Mucosa of descending colon (tissue), 3 donors: ENCODE data around the gene CTSA. TPM values are rescaled to one million over a fixed set of nuclear protein-coding genes. Genes with fewer than 3 reads are reported as not detected.
"Not testable (repeated sequence)": the region's sequence is repeated elsewhere in the genome, so short reads cannot be mapped to it uniquely, and the experiment has no call there.

Source experiments
- ATAC-seq: fragments of 200-7000 bp; cut with Tn5 transposase; one replicate; pipeline ENCODE4 v1.9.1; 2020; ENCODE audit warnings: mild to moderate bottlenecking, moderate library complexity
- DNase-seq, 3 donors: peaks; one replicate each; pipeline ENCODE4 v3.0.0-alpha.2; 2020
- H3K36me3 ChIP-seq: fragments of 200-600 bp; one replicate; pipeline ENCODE4 v1.8.0; 2021; ENCODE audit warnings: low read depth, mild to moderate bottlenecking
- H3K4me1 ChIP-seq: fragments of 200-600 bp; one replicate; pipeline ENCODE4 v1.8.0; 2021; ENCODE audit warnings: low read depth, mild to moderate bottlenecking
- H3K4me3 ChIP-seq: fragments of 200-600 bp; one replicate; pipeline ENCODE4 v1.8.0; 2021; ENCODE audit warnings: mild to moderate bottlenecking
- H3K9me3 ChIP-seq: fragments of 200-600 bp; one replicate; pipeline ENCODE4 v1.8.0; 2021; ENCODE audit warnings: mild to moderate bottlenecking
- intact Hi-C, 2 donors: fragments of 100-400 bp; cut with DNase I in 1 of 2; cut with micrococcal nuclease in 1 of 2; formaldehyde crosslinking; loops; one replicate each; pipeline versions ENCODE4 v1.11.0 to v1.11.1; 2022; cut with DNase I, micrococcal nuclease
- total RNA-seq, 3 donors: library from RNA; stranded (reverse); fragmentation: NEBNext Ultra II Directional in 2 of 3; extraction: Animal tissue kit (Norgen Biotek cat#: 25700) in 2 of 3; gene quantifications; one replicate each; pipeline versions ENCODE4 v1.2.1 to v1.2.4, GENCODE V29; 2021 to 2023
- TF ChIP-seq, protein P1 (sequence below): fragments of 200-600 bp; IDR thresholded peaks from one replicate; pipeline ENCODE4 v1.8.0; 2022; ENCODE audit warnings: antibody characterized with exemption, mild to moderate bottlenecking
- donor health status: DM: no; HTN: no; CAD: no; lungs with moderate emphysema.
- donor health status: DM: no; HTN: no; CAD: no.
- donor health status: DM: no; HTN: yes; CAD: no.

CTSA gene
- total RNA-seq, 3 donors from 2014 or later = 292 to 542 (median 436) TPM

DNA sequence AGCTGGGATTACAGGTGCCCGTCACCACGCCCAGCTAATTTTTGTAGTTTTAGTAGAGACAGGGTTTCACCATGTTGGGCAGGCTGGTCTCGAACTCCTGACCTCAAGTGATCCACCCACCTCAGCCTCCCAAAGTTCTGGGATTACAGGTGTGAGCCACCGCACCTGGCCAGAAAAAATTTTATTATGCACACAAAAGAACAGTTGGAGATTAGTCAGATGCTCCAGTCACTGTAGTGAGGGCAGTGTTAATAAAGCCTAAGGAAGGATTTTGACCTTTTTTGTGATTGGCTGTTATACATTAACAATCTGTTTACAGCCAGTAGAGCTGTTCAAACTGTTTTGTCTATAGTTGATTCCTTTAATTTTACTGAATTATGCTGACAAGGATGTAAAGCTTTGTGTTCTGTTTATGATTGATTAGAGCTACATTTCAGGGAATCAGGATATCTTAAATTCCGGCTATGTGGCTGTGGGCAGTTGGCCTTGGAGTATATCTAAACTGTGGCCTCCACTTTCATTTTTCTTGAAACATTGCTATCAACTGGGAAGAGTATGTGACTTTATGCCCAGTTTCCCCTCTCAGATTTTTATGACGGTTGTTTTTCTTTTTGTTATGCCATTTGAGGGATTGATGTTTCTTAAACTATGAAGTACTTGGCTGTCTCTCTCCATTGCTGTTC lies 23.9 kb upstream of the CTSA start:
- DNase-seq (no peak), ATAC-seq (peak; percentile 89)
- TF ChIP-seq, protein P1, sequence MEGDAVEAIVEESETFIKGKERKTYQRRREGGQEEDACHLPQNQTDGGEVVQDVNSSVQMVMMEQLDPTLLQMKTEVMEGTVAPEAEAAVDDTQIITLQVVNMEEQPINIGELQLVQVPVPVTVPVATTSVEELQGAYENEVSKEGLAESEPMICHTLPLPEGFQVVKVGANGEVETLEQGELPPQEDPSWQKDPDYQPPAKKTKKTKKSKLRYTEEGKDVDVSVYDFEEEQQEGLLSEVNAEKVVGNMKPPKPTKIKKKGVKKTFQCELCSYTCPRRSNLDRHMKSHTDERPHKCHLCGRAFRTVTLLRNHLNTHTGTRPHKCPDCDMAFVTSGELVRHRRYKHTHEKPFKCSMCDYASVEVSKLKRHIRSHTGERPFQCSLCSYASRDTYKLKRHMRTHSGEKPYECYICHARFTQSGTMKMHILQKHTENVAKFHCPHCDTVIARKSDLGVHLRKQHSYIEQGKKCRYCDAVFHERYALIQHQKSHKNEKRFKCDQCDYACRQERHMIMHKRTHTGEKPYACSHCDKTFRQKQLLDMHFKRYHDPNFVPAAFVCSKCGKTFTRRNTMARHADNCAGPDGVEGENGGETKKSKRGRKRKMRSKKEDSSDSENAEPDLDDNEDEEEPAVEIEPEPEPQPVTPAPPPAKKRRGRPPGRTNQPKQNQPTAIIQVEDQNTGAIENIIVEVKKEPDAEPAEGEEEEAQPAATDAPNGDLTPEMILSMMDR = no peak
- no peaks in the 10 kb centered on the region for H3K36me3 ChIP-seq
- H3K9me3 ChIP-seq = no peaks in the 10 kb centered on the region
- H3K4me1 ChIP-seq = peaks cover 14% of the 10 kb centered on the region
- intact Hi-C loops = no loop called here
- H3K4me3 ChIP-seq = no peak overlapping the region

DNA sequence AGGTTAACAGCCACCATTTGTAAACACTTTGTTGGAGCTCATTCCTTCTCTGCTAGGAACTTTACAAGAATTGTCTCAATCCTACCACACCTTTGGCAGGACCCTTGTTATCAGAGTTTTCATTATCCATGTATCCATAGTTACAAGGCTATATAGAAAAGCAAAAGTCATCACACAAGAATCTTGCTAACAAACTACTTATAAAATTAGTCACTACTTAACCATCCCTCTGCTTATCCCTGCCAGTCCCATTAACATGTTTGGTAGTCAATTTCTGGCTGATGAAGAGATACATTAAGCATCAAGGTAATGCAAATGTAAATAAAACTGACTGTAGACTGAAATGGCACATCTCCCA lies 23.3 kb upstream of the CTSA start:
- intact Hi-C loops = no loop called here
- Histone ChIP-seq H3K4me3 (no peak overlapping the region), H3K4me1 (peaks cover 11% of the 10 kb centered on the region), H3K9me3 (no peaks in the 10 kb centered on the region), H3K36me3 (no peaks in the 10 kb centered on the region)
- DNase-seq (no peak), ATAC-seq (peak; percentile 76)
- TF ChIP-seq, protein P1 = no peak

DNA sequence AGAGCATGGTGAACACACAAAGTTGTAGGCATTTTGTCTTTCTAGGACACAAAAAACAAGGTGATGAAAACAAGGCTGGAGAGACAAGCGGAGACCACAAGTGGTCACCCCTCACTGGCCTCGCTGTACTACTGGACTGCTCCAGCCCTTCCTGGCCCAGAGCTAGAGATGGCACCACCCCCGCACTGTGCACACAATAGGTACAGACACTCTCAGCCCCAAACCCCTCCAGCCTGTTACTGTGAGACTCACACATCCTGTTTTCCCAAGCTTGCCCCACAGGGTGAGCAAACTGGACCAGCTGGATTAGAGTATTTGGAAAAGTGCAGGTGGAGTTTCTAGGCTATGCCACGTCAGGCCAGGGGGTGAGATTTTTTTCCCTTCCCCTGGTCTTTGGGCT lies 18.5 kb upstream of the CTSA start:
- ATAC-seq (no peak), DNase-seq (no peak)
- TF ChIP-seq, protein P1 = no peak
- intact Hi-C loops = no loop called here
- Histone ChIP-seq H3K36me3 (no peaks in the 10 kb centered on the region), H3K9me3 (no peaks in the 10 kb centered on the region), H3K4me1 (peaks cover under 1% of the 10 kb centered on the region), H3K4me3 (no peak overlapping the region)

DNA sequence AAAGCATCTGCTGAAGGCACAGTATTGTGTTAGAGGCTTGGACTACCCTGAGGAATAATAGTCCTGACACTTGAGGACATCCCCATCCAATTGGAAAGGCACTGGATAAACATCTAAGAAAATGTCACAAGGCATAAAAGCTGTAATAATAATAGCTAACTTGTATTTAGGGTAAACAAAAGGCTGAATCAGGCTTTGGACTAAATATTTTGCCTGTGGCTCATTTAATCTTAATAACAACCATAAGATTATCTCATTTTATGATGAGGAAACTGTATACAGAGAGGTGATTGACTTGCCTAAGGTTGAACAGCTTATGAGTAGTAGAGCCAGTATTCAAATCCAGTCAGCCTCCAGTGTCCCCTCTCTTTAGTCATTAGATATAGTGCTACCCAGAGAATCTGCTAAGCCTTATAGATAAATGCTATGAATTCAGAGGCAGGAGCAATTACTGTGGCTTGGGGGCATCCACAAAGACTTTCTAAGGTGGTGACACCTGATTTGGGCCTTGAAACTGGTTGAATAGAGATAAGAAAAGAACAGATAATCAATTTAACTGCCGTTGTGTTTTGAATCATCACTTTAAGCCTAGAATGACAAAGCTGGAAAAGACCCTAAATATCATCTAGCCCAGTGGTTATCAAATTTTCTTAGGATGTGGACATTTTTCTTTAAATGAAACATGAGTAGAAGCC lies 17.6 kb upstream of the CTSA start:
- DNase-seq (no peak), ATAC-seq (no peak)
- Histone ChIP-seq H3K4me3 (no peak overlapping the region), H3K36me3 (no peaks in the 10 kb centered on the region), H3K9me3 (no peaks in the 10 kb centered on the region), H3K4me1 (no peaks in the 10 kb centered on the region)
- intact Hi-C loops = no loop called here
- TF ChIP-seq, protein P1 = no peak

DNA sequence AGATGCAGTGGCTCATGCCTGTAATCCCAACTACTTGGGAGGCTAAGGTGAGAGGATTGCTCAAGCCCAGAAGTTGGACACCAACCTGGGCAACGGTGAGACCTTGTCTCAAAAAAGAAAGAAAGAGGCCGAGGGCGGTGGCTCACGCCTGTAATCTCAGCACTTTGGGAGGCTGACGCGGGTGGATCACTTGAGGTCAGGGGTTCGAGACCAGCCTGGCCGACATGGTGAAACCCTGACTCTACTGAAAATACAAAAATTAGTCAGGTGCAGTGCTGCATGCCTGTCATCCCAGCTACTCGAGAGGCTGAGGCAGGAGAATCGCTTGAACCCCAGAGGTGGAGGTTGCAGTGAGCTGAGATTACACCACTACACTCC lies 17.0 kb upstream of the CTSA start:
- DNase-seq, H3K9me3 ChIP-seq, intact Hi-C loops, H3K36me3 ChIP-seq, ATAC-seq, H3K4me1 ChIP-seq, H3K4me3 ChIP-seq: not testable (repeated sequence)

DNA sequence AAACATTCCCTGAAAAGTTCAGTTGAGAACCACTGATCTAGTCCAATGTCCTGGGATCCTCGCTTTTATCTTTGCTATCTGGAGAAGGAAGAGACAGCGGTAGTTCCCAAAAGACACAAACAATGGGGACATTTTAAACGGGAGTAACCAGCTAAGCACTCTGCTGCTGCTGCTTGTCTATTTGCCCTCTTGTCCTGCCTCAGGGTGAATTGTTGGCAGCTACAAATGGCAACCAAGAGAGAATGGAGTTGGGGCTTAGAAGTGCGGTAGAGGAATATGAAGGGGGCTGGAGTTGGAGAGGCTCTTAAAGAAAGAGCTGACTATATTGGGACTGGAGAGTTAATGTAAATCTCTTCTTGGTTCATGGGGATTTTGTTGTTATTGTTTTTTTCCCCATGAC lies 16.6 kb upstream of the CTSA start:
- intact Hi-C loops = no loop called here
- Histone ChIP-seq H3K4me3 (no peak overlapping the region), H3K4me1 (no peaks in the 10 kb centered on the region), H3K36me3 (no peaks in the 10 kb centered on the region), H3K9me3 (no peaks in the 10 kb centered on the region)
- no peak for ATAC-seq
- TF ChIP-seq, protein P1 = no peak
- DNase-seq = no peak
